ENCODE data around the gene CNST.

CNST gene, protein sequence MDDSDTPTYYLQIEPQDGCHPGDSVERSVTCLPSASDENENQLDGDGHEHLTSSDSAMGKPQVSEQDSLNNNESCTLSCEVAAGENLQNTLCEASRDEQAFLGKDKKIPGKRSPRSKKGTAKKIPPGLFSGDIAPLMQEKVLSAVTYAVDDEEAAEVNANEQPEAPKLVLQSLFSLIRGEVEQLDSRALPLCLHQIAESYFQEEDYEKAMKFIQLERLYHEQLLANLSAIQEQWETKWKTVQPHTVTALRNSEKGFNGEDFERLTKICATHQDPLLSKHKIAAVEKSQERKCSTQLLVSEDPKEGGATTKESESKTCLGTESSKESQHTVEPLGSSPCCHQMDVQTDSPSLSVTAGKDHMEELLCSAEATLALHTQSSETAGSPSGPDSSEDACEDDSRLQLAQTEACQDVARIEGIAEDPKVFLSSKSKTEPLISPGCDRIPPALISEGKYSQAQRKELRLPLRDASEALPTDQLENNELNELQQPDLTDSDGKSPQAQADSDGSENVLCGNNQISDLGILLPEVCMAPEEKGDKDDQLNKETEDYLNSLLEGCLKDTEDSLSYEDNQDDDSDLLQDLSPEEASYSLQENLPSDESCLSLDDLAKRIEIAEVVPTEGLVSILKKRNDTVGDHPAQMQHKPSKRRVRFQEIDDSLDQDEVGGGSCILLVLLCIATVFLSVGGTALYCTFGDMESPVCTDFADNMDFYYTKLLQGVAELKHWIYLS

DNA sequence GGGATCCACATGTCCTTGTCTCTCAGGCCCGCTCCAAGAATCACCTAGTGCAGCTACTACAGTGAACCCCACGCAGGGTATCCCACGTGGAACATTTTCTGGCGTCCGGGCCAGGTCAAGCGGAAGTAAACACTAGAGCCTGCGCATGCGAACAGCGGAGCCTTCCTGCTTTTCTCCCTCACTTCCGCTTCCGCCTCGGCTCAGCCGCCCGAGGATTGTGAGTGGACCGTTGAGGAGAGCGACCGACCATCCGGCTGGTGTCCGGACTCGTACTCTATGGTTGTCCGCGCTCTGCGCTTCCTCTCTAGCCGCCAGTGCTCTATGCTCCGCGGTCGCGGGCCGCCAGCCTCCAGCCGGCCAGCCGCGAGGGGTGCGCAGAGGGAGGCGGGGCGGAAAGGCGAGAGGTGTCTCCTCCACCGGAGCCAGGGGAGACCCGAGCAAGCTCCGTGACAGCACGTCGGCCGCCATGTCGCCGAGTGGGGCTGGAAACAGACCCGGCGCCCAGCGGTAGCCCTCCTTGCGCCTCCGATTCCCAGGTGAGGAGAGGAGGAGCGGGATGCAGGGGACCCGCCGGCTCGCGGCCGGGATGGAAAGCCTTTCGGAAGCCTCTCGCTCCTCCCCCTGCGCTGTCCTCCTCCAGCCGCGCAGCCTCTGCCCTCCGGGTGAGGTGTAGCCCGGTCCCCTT is at the start of gene CNST, which contains the start of gene TFB2M:
Gene CNST, plus strand, starts transcription at position 329 of the 685 bp plus-strand sequence. CDS start 25,107 bp downstream, outside the sequence.
Gene TFB2M, minus strand, starts transcription at position 134 of the 685 bp plus-strand sequence. Its CDS starts 123 bp downstream, at position 11.
- DNase-seq: peak; percentile 92

DNA sequence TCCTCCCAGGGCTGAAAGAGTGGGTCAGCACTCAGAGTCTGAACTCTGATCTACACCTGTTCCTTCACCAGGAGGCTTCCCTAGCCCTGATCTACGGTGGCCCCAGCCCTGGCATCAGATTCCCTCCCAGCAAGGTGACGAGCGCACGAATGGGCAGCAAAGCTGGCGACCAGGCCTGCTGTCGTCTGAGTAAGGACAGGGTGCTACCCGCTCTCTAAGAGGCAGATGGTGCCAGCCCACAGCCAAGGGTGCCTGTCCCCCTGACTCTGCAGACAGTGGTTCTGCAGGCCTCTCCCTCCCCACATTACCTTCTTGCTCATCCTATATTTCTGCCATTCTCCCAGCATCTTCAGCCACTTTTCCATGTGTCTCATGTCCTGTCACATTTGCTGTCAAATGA is 48.9 kb upstream of the CNST start:
- DNase-seq: no peak

DNA sequence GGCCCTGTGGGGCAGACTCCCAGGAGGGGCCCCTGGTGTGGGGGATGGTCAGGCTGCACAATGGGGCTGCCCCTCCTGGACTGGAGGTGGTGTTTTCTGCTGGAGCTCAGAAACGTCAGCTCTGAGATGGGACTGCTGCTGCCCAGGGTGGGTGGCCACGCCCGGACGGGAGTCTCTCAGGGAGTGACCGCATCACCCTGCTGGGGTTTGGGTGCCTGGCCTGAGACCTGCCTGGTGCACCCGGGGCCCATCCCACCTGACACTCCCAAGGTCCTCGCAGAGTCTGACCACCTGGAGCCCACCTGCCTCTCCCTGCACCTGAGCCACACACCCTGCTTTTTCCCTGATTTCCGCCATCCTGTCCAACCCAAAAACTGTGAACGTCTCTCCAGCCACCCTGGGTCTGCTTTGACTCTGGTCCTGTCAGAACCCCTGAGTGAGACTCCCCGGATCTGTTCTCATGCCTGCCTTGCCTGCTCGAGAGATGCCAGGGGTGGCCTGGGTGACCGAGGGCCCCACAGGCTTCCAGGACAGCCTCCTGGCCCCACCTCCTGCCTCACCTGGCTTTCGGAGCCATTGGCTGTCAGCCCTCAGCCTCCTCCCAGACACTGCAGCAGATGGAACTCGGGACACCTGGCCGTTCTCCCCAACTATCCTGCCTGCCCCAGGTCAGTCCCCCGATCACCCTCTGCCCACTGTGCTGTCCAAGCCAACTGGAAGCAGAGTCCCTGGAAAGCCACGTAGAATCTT is 47.6 kb upstream of the CNST start:
- DNase-seq: no peak

DNA sequence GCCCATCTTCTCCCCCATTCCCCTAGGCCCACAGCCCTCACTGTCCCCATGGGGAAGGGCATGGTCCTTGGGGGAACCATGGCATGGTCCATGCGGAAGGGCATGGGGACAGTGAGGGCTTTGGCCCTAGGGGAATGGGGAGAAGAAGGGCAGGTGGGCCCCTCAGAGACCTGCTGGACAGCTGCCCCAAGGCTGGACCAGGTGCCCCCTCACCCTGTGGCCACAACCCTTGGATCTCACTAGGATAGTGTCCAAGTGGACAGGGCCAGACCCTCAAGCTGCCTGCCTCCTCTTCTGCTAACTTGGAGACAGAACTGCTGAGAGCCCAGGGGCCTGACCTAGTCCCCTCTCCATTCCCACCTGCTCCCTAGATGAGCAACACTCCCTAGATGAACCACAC is 46.7 kb upstream of the CNST start:
- DNase-seq: no peak

DNA sequence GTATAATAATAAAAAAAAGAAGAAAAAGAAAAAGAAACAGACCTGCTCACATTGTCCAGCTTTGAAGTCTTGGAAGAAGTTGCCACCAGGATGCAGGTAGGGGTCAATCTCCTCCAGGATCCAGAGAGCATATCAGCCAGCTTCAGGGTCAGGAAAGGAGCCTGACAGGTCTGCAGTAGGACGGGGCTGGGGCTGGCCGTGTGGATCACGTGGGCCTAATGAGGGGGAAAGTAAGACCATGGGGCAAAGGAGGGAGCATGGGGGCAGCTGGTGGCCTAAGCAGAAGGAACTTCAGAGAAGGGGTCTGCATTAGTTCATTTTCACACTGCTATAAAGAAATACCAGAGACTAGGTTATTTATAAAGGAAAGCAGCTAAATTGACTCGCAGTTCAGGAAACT is 39.9 kb upstream of the CNST start:
- no peak for DNase-seq

DNA sequence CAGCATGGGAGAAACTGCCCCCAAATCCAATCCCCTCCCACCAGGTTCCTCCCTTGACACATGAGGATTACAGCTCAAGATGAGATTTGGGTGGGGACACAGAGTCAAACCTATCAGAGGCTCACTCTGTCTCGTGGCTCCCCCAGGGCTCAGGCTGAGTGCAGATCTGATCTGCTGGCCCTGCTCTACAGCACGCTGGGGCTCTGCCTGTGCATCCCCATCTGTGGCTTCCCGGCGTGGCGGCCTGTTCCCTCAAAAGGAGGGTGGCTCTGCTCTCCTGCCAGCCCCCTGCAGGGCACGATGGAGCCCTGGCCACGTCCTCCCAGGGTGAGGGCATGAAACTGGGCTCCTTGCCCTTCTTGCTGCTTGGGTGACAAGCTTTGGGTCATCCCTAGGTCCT is 39.3 kb upstream of the CNST start:
- no peak for DNase-seq

DNA sequence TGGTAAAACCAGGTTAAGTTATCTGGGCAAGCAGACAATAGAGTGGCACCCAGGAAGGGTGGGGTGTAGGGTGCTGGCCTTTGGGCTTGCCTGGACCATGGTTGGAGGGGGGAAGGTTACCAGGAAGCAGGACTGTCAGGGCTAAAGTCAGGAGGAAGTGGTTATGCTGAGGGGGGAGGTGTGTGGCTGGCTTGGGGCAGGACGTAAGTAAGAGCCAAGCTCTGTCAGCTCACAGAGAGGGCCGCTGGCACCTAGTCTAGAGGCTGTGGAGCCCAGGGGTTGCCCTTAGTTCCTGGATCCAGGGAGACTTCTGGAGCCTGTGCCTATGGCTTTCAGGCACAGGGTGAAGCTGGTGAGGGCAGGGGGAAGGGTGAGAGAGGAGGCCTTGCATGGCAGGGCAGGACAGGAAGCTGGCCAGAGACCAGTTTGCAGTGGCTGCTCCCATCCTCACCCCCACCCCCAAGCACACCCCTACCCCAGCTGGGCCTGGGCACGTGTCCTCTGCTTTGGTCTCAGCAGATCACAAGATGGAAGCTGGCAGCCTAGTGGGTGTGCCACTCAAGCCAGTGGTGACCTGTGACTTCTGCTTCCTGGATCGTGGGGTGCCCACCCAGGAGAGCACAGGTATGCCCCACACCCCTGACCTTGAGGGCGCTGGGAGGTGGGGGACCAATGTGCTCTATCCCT is 38.7 kb upstream of the CNST start:
- DNase-seq: no peak

DNA sequence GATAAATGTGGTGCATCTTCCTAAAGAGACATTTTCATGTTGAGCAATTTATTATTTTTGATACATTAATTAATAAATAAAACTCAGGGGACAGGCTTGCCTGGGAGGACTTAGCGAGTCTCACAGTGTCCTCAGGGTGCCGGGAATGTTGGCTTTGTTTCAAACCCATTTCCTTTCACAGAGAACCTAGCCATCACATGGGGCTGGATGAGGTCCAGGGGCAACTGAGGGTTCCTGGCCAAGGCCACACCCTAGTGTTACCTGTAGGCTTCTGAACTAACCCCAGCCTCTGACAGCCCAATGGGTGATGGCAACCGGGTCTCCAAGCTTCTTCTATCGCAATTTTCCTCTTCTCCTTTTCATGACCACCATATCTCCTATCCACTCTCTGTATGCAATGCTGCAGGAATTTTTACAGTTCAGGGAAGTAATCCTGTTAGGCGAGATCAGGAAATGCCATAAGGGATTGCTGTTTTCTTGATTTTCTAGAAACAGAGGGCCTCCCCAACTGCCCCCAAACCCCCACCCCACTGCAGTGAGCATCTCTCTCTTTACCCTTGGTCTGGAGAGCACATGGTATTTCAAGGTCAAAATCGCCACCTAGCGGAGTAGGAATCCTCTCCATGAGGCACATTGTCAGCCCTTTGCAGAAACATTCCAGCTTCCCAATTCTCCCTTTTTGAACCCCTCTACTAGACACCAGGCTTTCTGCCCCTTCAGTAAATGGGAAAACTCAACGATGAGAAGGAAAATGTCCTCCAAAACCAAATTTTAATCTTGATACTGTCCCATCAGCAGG is 37.1 kb upstream of the CNST start:
- no peak for DNase-seq

DNA sequence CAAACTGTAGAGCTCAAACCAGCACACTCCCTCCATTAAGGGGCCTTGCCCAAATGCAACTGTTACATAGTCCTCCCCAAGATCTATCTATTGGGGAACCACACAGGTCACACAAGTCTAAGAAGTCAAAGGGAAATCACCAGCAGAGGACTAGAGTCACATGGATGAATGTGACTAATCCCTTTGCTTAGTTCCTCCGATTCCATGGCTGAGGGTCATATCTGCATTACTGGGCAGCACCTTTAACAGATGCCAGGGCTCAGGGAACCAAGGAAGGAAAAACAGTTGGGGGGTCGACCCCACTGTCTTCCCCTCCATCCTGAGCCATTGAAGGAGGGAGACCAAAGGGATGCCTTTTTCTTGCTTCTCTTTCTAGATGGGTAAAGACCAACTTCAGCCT is 35.8 kb upstream of the CNST start:
- no peak for DNase-seq

DNA sequence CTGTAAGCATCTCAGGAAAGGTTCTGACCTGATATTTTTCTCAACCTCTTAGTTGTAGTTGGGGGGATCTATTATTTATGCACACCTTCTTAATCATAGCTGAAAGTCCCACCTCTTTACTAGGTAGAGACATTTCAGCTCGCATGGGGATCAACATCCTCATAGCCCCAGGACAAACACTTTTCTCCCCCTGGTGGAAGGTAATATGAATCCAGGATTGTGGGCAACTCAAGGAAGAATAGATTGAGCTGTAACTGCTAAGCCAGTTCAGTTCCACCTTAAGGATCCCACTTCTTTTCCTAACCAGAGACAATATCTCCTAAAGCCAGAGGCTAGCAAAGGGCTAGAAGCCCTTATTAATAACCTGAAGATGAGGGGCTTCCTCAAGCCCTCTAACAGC is 33.7 kb upstream of the CNST start:
- no peak for DNase-seq

DNA sequence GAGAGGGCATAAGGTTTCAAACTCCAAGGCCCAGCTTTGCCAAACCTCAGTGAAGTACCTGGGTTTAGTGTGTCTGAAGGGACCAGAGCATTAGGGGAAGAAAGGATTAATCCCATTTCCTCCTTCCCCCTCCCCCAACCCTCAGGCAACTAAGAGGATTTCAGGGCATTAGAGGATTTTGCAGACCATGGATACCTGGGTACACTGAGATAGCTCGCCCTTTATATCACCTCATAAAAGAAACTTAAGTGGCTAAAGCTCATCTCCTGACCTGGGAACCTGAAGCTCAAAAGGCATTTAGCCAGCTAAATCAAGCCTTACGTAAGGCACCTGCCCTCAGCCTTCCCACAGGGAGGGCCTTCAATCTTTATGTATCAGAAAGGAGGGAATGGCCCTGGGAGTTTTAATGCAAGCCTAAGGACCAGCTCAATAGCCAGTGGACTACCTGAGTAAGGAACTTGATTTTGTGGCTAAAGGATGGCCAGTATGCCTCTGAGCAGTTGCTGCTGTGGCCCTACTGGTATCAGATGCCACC is 32.8 kb upstream of the CNST start:
- no peak for DNase-seq

DNA sequence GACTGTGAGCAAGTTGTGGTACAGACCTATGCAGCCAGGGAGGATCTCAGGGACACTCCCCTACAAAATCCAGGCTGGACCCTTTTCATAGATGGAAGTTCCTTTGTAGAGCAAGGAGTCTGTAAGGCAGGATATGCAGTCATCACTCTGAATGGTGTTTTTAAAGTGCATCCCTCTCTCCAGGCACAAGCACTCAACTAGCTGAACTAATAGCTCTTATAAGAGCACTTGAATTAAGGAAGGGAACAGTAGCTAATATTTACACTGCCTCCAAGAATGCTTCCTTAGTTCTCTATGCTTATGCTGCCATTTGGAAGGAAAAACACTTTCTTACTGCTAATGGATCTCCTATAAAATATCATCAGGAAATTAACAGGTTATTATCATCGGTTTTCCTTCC is 32.1 kb upstream of the CNST start:
- no peak for DNase-seq

DNA sequence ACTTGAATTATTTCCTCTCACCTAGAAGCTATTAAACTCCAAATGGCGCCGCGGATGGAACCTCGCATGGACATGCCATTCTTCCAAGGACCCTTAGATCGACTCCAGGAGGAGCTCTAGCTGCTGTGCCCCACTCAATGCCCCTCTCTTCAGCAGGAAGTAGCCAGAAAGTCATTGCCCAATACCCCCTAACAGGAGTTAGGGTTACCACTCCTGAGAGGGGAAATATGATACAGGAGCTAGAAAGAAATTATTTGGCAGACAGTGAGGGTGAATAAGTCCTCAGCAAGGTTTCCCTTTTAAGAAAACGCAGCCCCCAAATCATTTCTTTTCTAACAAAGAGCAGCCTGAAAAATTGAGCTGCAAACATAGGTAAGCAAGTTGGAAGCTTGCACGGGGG is 28.8 kb upstream of the CNST start:
- no peak for DNase-seq

DNA sequence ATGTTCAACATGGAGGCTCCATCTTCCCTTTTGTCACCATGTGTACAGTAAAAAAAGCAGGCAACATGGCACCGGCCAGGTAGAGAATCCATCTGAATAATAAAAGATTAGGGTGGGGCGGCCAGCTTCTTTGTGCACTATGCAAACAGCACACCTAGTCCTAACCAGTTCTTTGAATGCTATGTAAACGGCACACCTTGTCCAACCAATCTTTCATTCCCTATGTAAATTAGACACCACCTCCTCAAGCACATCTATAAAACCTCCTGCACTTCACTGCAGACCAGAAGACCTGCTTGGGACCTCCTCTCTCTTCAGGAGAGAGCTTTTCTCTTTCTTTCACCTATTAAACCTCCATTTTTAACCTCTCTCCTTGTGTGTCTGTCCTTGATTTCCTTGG is 28.4 kb upstream of the CNST start:
- DNase-seq: no peak

DNA sequence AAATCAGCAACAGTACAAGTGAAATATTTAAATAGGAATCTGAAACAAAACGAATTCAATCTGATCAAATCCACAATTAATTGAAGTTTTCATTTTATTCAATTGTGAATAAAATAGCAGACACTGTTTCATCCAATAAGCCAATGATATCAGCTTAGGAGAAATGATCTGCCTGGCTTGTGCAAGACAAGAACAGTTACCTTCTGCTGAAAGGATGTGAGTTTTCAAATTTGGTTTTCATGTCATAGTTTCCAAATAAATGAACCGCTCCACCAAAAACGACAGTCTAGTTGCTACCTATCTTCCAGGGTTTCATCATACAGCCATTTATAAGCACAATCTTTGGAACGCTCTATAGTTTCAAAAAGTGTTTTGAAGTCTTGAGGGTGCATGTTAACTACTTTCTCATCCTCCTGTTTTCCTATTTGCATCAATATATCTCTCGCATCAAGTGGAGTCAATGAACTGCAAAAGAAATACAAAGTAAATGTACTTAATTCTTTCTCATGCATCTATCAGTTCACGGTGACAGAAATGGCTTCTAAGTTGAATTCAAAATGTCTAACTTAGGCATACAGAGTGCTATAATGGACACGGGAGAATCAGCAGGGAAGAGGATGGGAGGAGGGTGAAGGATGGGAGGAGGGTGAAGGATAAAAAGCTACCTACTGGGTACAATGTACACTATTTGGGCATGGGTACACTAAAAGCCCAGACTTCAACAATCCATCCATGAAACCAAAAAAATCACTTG is 25.3 kb upstream of the CNST start:
- DNase-seq: no peak

DNA sequence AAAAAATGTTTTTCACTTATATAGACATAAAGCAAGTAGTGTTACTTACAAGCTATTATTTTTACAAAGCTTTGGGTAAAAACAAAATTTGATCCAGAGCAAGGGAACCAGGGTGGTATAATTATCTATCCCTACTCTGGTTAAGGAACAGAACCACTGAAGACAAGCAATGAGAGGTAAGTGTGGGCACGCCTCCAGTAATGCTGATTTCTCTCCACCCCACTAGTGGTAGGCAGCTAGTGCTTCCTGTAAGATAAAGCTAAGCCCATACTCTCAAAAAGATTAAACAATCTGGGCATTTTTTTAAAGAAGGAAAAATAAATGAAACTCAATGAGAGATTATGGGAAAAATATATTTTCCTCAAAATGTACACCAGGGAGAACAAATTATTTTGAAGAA is 22.3 kb upstream of the CNST start:
- DNase-seq: no peak

DNA sequence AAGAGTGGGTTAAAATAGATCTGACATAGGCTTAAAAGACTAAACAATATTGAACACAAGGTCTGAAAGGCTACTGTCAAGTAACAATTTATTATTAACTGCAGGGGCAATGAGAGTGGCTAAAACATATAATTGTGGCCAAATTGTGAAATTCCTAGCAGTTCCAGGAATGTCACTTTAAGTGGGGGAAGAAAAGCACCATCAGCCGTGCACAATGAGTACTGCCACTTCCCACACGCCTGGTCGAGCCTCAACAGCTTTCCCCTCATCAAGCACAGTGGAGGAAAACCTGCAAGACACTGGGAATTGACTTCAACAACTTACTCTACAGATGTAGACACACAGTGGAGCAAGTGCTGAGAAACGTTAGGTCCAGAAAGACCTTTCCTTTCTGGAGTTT is 16.6 kb upstream of the CNST start:
- no peak for DNase-seq

DNA sequence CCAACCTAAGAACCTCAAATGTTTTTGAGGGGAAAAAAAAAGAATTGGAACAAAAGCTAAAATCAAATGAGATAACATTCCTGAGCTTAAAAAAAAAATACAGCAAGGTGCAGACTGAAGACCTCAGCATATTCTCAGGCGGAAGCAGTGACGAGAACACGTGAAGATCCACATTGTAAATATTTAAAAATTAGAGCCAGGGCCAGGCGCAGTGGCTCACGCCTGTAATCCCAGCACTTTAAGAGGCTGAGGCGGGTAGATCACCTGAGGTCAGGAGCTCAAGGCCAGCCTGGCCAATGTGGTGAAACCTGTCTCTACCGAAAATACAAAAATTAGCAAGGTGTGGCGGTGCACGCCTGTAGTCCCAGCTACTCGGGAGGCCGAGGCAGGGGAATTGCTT is 15.9 kb upstream of the CNST start:
- DNase-seq: no peak

DNA sequence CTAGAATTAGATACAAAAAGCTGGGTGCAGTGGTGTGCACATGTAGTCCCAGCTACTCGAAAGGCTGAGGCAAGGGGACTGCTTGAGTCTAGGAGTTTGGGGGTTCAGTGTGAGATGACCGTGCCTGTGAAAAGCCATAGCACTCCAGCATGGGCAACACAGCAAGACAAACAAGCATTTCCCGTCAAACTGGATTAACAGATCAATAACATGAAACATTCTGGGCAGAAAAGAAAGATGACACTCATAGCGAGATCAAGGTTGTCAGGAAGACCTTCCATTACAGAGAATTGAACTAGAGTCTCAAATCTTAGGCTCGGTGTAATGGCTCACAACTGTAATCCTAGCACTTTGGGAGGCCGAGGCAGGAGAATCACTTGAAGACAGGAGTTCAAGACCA is 14.1 kb upstream of the CNST start:
- no peak for DNase-seq

DNA sequence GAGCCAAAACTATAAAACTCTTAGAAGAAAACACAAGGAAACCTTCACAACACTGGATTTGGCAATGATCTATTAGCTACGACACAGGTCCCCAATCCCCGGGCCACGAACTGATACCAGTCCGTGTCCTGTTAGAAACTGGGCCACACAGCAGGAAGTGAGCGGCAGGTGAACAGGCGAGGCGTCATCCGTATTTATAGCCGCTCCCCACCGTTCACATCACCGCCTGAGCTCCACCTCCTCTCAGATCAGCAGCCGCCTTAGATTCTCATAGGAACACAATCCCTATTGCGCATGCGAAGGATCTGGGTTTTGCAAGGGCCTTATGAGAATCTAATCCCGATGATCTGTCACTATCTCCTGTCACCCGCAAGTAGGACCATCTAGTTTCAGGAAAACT is 12.1 kb upstream of the CNST start:
- no peak for DNase-seq
